Measurements from ENCODE around the gene KRT16. TPM values are rescaled to one million over a fixed set of nuclear protein-coding genes. Genes with fewer than 3 reads are reported as not detected.

The KRT16 gene
- total RNA-seq, 1 donor from 2014 or later = not detected

- intact Hi-C loops (cut with micrococcal nuclease) = loop anchor here (1.0 to 10.0 kb wide), 6 partner anchors 14 to 741 kb away; partner anchors contain the start of genes KRT35 and KRT36
Observed at GRCh38 chr17:41648411-41649195, 36.0 kb upstream of the KRT16 start.

GRCh38 chr17:41647940-41648410 is 35.4 kb upstream of the KRT16 start:
- intact Hi-C loops (cut with micrococcal nuclease) = loop anchor here (1.0 to 10.0 kb wide), 6 partner anchors 14 to 741 kb away; partner anchors contain the start of genes KRT35 and KRT36

GRCh38 chr17:41647038-41647813 is 34.7 kb upstream of the KRT16 start:
- intact Hi-C loops (cut with micrococcal nuclease) = loop anchor here (5.0 to 10.0 kb wide), 2 partner anchors 162 to 740 kb away; partner anchors contain the start of genes KRT35 and KRT36

GRCh38 chr17:41642252-41643156 is 29.9 kb upstream of the KRT16 start:
- intact Hi-C loops (cut with micrococcal nuclease) = loop anchor here (10.0 kb wide), 1 partner anchor 158 kb away; the partner anchor contains the start of genes KRT35 and KRT36

- intact Hi-C loops (cut with micrococcal nuclease) = loop anchor here (10.0 kb wide), 1 partner anchor 156 kb away; the partner anchor contains the start of genes KRT35 and KRT36
Observed at GRCh38 chr17:41640596-41640995, 28.0 kb upstream of the KRT16 start.

- intact Hi-C loops (cut with micrococcal nuclease) = loop anchor here (10.0 kb wide), 1 partner anchor 155 kb away; the partner anchor contains the start of genes KRT35 and KRT36
Observed at GRCh38 chr17:41639492-41640473, 27.2 kb upstream of the KRT16 start.

- intact Hi-C loops (cut with micrococcal nuclease) = no loop called here
Observed at GRCh38 chr17:41638941-41639340, 26.4 kb upstream of the KRT16 start.

- intact Hi-C loops (cut with micrococcal nuclease) = no loop called here
Observed at GRCh38 chr17:41638194-41638593, 25.6 kb upstream of the KRT16 start.

- intact Hi-C loops (cut with micrococcal nuclease) = no loop called here
Observed at GRCh38 chr17:41636652-41637051, 24.1 kb upstream of the KRT16 start.

- intact Hi-C loops (cut with micrococcal nuclease) = no loop called here
Observed at GRCh38 chr17:41635121-41636097, 22.8 kb upstream of the KRT16 start.

- intact Hi-C loops (cut with micrococcal nuclease) = no loop called here
Observed at GRCh38 chr17:41634639-41635038, 22.1 kb upstream of the KRT16 start.

- intact Hi-C loops (cut with micrococcal nuclease) = no loop called here
Observed at GRCh38 chr17:41633556-41634199, 21.1 kb upstream of the KRT16 start.

- intact Hi-C loops (cut with micrococcal nuclease) = no loop called here
Observed at GRCh38 chr17:41632482-41633105, 20.0 kb upstream of the KRT16 start.

- intact Hi-C loops (cut with micrococcal nuclease) = no loop called here
Observed at GRCh38 chr17:41631898-41632285, 19.3 kb upstream of the KRT16 start.

- intact Hi-C loops (cut with micrococcal nuclease) = no loop called here
Observed at GRCh38 chr17:41631025-41631897, 18.7 kb upstream of the KRT16 start.

Data from T-helper 2 cell treated with Interferon-gamma antibody and Interleukin-4, amounts not matched to agents 100 ng/mL and 5 ng/mL, for 36 hours (primary cell).